Fibroblast of villous mesenchyme (primary cell): ENCODE data around the gene PAXIP1. TPM values are rescaled to one million over a fixed set of nuclear protein-coding genes. Genes with fewer than 3 reads are reported as not detected.
"Not testable (repeated sequence)": the region's sequence is repeated elsewhere in the genome, so short reads cannot be mapped to it uniquely, and the experiment has no call there.

Experiments used
- DNase-seq: peaks from one replicate; pipeline ENCODE4 v3.0.0-alpha.2; 2010; ENCODE audit warnings: low read depth
- H3K4me3 ChIP-seq: 2 replicates; pipeline ENCODE4 v1.5.1; 2011; ENCODE audit warnings: low read depth, mild to moderate bottlenecking, low read length
- total RNA-seq: library from RNA; depleted of rRNA; stranded (reverse); fragments of >200 nt; gene quantifications from 2 replicates; pipeline ENCODE4 v1.2.3, GENCODE V29; 2012
- TF ChIP-seq, protein P1 (sequence below): IDR thresholded peaks from 2 replicates; pipeline ENCODE4 v1.5.1; 2012; ENCODE audit warnings: low read depth, mild to moderate bottlenecking, low read length; ENCODE audit not compliant: insufficient read depth

PAXIP1 gene
- total RNA-seq, 1 donor = 10.4 TPM

DNA sequence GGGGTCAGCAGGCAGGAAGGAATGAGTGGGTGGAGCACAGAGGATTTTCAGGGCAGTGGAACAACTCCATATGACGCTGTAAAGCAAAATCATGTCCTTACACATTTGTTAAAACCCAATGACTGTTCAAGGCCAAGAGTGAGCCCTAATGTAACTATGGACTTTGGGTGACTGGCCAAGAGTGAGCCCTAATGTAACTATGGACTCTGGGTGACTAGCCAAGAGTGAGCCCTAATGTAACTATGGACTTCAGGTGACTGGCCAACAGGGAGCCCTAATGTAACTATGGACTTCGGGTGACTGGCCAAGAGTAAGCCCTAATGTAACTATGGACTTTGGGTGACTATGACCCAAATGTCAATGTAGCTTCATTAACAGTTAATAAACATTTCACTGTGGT lies 52.0 kb downstream of the PAXIP1 start:
- DNase-seq = no peak
- TF ChIP-seq, protein P1, sequence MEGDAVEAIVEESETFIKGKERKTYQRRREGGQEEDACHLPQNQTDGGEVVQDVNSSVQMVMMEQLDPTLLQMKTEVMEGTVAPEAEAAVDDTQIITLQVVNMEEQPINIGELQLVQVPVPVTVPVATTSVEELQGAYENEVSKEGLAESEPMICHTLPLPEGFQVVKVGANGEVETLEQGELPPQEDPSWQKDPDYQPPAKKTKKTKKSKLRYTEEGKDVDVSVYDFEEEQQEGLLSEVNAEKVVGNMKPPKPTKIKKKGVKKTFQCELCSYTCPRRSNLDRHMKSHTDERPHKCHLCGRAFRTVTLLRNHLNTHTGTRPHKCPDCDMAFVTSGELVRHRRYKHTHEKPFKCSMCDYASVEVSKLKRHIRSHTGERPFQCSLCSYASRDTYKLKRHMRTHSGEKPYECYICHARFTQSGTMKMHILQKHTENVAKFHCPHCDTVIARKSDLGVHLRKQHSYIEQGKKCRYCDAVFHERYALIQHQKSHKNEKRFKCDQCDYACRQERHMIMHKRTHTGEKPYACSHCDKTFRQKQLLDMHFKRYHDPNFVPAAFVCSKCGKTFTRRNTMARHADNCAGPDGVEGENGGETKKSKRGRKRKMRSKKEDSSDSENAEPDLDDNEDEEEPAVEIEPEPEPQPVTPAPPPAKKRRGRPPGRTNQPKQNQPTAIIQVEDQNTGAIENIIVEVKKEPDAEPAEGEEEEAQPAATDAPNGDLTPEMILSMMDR = no peak
- no peak overlapping the region for H3K4me3 ChIP-seq

DNA sequence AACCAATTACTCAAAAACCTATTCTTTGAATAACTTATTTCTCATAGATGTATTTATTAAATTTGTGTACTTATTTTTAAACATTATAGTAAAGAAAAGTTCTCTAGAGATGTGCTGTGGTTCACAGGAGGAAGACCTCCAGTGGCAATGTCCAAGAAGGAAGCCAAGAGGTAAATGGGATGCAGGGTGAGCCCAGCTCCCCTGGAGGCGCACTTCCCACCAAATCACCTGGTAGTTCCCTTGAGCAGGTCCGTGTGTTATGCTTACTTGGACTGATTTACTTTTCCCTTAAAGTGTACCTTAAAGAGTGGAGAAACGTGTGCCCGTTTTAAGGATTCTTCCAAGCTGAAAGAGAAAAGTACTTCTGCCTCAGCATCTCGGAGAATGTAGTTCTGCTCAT lies 55.3 kb downstream of the PAXIP1 start:
- DNase-seq = no peak
- TF ChIP-seq, protein P1 = no peak
- no peak overlapping the region for H3K4me3 ChIP-seq

DNA sequence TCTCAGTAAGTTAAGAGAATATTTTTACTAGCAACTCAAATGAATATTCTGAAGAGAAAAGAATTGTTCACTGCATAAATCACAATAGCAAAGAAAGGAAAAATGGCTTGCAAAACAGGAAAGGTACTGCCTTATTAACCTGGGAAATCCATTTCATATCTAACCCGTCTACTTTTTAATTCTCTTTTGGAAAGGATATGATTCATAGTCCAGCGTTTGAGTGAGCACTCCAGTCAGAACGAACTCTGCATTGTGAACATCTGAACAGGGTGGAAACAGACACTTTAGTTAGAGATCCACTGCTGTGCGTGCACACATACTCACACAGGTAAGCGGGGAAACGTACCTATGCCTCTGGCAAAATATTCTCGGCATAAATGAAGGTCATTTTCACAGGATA lies 56.8 kb downstream of the PAXIP1 start:
- no peak overlapping the region for H3K4me3 ChIP-seq
- TF ChIP-seq, protein P1 = no peak
- DNase-seq = no peak

DNA sequence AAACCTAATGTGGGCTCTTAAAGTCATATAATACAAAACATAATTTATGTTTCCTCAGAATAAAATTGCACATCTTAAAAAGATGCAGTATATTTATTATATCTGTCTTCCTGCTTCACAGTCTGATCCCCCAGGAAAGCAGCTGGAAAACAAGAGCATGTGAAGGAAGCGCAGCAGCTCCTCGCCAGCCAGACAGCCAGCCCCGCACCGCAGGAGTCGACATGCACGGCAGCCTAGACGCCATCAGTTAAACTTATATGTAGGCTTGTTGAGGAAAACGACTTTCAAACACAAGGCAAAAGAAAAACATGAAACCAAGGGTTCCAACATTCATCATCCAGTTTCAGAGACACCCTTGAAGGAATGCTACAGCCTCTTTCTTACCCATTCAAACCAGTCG lies 59.0 kb downstream of the PAXIP1 start:
- H3K4me3 ChIP-seq = no peak overlapping the region
- DNase-seq = no peak
- TF ChIP-seq, protein P1 = no peak

DNA sequence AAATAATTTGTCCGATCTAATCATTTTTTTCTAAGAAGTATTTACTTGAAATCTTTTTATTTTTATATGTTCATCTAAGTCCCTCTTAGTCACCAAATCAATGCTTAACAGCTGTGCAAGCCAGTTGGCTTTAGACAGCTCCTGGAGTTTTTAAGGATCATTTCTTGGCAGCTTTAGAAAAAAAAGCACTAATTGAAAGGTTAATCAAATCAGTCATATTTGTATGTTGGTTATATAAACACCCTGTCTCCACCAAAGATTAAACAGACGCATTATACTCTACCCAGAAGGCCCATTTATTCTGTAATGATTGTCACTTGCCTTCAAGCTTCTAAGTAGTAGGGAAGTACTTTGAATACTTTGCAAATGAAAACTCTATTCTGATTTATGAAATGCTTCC lies 60.2 kb downstream of the PAXIP1 start:
- no peak overlapping the region for H3K4me3 ChIP-seq
- TF ChIP-seq, protein P1 = no peak
- no peak for DNase-seq

DNA sequence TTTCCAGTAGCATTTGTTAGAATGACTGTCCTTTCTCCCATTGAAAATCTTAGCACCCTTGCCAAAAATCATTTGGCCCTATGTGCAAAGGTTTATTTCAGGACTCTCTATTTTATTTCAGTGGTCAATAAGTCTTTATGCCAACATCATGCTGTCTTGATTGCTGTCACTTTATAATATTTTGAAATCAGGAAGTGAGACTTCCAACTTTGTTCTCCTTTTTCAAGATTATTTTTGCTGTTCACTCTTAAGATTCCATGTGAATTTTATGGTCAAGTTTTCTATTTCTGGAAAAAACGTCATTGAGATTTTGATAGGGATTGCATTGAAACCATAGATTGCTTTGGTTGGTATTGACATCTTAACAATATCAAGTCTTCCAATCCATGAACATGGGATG lies 65.1 kb downstream of the PAXIP1 start:
- no peak for DNase-seq
- H3K4me3 ChIP-seq = no peak overlapping the region
- TF ChIP-seq, protein P1 = no peak

DNA sequence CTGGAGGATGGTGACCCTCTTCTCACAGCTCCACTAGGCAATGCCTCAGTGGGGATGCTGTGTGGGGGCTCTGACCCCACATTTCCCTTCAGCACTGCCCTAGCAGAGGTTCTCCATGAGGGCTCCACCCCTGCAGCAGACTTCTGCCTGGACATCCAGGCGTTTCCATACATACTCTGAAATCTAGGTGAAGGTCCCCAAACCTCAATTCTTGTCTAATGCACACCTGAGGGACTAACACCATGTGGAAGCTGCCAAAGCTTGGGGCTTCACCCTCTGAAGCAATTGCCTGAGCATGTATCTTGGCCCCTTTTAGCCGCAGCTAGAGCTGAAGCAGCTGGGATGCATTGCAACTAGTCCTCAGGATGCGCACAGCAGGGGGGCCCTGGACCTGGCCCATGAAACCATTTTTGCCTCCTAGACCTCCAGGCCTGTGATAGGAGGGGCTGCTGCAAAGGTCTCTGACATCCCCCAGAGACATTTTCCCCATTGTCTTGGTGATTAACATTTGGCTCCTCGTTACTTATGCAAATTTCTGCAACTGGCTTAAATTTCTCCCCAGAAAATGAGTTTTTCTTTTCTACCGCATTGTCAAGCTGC lies 68.5 kb downstream of the PAXIP1 start:
- DNase-seq, H3K4me3 ChIP-seq: not testable (repeated sequence)
